ENCODE results near the gene ARMC2.

- TF ChIP-seq CTCF (IDR thresholded peaks at IDR 0.05; ENCODE audit: low read length) (no peak), EZH2 (IDR thresholded peaks at IDR 0.05; ENCODE audit: borderline replicate concordance, low read length) (no peak)
Measured at GRCh38 chr6:108869876-108870275, 21.7 kb downstream of the ARMC2 start.

All from OCI-LY1 (cell line).